HG02973 (cell line): ENCODE data around the gene SCAANT1.
A peak's percentile ranks its signal among the peaks of the same experiment; 100 is the strongest.

Source experiments
- ATAC-seq: cut with Tn5 transposase; IDR thresholded peaks from one replicate; pipeline ENCODE4 v1.9.1; 2021; ENCODE audit warnings: moderate library complexity; ENCODE audit not compliant: unreplicated experiment

The SCAANT1 gene

DNA sequence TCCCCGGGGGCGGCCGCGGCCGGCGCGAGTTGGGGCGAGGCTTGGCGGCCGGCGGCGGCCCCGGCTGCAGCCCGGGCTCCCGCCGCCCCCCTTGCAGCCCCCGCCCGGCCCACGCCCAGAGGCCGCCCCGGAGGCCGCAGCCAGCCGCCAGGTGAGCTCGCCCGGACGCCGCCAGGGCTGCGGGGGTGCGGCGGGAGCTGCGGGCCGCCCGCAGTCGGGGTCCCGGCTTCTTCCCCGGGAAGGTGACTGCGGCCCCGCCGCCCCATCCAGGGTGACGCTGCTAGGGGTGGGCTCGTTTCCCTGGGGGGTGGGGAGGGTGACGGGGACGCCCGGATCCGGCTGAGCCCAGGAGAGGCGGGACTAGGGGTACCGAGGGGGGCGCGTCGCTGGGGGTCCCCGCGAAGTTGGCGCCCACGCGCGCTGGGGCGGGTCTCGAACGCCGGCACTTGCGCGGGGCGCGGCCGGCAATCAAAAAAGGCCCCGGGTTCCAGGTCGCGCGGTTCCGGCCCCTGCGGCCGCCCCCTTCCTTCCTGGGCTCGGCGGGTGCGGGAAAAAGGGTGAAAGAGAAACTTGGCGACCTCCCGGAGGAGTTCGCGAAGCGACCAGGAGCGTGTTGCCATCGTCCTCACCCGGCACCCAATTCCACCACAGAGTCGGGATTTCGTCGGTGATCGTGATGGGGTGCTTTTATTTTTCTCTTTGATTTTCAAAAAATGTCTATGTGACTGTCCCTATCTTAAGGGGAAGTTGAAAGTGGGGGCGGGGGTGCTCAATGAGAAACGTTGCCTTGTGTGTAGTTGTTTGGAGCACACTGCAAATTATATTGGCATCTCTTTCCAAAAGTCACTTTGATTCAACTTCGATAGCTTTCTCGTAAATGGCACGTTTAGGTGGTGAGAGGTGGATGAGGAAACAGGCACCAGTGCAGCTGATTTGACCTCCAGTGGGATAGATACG is 47.9 kb downstream of the SCAANT1 start:
- peak; percentile 43 for ATAC-seq

DNA sequence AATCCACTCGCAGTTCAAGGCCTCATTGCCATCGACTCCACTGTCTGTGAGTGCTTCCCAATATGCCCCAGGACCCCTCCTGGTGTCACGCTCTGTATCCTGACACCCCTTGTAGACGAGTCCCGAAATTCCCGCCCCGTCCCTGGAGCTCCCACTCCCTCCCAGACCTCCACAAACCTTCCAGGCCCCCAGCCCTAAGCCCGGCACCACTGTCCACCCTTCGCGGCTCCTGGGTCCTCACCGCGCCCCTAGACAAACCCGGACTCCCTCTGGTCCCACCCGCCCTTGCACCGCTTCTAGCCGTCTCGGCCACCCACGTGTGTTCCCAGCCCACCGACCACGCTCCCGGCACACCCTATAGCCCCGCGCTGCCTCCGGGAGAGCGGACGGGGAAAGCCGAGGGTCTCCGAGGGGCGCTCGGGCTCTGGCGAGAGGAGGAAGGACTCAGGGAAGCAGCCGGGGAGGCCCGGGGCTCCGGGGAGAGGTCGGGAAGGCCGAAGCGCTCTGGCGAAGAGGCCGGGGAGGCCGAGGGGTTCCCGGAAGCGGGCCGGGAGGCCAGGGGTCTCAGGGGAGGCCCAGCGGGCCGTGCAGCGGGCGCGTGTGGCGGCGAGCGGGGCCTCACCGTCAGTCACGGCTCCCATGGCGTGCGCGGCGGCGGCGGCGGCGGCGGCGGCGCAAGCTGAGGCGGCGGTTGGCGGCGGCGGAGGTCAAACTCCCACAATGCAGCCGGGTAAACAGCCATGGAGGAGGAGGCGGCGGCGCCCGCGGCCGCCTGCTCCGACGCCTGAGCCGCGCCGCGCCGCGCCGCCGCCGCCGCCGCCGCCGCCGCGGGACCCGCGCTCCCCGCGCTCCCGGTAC is 48.8 kb downstream of the SCAANT1 start, which contains the start of the genes ATXN7 and THOC7:
ATXN7 (plus strand) TSS at position 718 of the 858 bp plus-strand sequence. CDS start 48,732 bp downstream, outside the sequence.
THOC7 (minus strand) TSS at position 656 of the 858 bp plus-strand sequence; CDS start at position 641, 15 bp downstream.
- ATAC-seq: peak; percentile 65

DNA sequence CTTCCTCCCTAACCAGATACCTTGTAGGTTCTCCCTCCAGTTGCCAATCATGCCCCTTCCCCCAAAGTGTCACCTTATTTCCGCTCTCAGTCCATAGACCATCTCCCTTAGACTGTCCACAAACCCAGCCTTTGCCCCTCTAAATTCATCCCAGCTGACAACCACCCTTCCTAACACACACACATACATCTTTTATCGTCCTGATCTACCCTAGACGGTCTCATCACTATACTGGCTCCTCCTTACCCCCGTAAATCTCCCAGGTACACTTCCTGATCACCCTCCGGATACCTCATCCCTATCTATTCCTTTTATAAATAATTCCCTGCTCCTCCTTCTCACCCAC is 49.4 kb downstream of the SCAANT1 start:
- ATAC-seq: no peak
